ENCODE results near the gene KCTD2. TPM values are rescaled to one million over a fixed set of nuclear protein-coding genes. Genes with fewer than 3 reads are reported as not detected.
A peak's percentile ranks its signal among the peaks of the same experiment; 100 is the strongest.

KCTD2 gene
- total RNA-seq, 1 donor from 2014 or later = 19.8 TPM

DNA sequence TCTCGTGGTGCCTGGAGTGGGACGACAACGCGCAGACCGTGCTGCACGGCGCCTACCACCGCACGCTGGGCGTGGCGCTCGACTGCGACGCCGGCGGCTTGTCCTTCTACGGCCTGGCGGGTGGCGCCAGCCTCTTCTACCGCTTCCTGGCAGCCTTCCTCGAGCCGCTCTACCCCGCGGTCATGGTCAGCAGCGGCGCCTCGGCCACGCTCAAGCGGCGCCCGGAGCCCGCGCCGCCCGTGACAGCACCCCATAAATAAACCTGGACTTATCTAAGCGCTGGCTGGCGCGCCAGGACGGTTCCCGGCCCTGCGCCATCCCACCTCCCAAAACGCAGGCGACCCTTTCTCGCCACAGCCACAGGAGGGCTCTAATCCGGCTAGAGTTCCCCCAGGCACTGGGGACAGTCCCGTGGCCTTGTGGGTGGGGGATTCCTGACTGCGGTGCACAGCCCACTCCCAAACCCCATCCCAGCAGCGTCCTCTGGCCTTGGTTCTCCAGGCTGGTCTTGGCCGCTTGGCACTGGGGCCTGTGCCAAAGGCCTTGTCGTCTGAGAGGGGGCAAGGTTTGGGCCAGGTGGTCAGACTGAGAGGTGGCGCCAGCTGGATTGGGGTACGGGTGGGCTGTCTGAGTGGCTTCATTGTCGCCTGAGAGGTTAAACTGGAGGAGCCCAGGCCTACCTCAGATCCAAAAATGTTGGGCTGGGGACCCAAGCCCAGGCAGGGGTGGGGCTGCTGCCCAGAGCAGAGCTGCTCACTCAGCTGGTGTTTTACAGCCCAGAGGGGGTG is 30.7 kb downstream of the KCTD2 start:
- DNase-seq = peak; percentile 66

DNA sequence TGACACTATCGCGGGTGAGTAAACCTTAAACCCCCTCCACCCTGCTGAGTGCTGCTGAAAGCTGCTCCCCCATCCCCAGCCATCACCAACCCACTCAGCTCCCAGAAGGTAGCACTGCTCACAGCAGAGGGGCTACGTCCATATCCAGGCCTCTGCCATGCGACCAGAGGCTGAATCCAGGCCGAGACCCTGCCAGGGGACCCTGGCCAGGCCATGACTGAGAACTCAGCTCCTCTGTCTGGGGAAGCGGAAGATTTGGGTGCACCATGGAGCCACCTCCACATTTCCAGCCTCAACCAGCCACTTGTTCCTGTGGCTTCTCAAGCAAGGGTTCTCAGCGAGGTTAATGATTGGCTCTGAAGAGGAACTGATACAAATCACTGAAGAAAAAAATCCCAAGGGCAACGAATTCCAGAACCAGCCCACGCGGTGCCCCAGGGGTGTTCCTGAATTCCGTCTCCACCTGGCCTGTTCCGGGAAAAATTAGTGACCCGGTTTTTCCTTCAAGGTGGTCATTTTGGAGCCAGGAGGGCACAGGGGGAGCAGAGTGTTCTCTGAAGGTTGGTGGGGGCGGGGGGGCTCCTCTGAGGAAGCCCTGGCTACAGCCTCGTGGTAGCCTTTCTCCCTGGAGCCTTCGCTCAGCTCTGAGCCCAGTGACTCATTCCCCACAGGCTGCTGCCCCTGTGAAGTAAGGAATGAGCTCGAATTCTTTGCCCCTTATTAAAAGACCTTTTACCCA is 31.4 kb downstream of the KCTD2 start:
- no peak for DNase-seq

DNA sequence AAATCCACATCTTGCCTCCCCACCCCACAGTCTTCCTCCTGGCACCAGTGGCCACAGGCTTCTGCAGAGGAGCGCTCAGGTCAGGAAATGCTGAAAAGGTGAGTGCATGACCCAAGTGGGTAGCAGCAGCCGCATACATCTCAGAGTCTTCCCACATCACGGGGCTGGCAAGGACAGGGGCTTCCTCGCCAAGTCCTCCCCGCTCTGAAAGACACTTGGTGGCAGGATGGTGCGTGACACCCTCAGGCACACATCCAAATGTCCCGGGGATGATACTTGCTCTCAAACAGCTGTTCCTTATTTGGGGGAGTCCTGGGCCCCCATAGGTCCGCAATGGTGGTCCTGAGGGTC is 32.0 kb downstream of the KCTD2 start:
- no peak for DNase-seq

DNA sequence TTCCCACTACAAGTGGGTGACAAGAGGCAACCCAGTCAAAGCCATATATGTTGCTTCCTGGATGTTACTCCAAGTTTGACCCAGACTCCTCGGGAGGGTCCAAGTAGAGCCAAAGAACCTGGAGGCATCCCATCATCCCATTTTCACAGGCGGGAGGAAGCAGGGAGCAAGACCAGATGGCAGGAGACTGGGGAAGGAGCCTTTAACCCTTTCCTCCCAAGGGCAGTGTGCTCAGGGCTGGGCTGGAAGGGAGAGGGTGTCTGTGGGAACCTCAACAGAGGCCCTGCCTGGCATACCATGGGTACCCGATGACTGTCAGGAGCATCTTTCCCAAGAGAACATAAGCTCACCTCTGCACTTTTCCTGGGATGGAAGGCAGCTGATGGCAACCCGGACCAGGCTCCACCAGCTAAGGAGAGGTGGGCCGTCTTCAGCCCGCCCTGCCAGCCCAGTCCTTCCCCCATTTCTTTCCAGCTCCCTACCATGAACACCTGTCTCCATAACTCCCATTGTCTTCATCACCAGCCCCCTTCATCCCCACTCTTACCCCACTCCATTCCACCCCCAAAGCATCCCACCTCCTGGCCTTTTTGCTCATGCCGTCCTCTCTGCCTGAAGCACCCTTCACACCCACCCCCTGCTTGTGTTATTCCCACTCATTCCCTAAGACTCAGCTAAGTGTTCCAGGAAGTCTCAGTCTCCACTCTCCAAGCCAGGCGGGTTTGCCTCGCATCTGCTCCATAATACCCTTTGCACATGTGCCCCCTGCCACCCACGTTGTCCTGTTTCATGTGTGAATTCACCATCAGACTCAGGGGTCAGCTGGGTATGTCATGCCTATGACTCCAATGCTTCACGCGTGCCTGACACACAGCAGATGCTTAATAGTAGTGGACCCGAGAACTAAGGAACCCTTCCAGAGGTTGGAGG is 34.9 kb downstream of the KCTD2 start:
- no peak for DNase-seq

- DNase-seq = no peak
These were observed 35.7 kb downstream of the KCTD2 start for GRCh38 chr17:75082683-75083082.

DNA sequence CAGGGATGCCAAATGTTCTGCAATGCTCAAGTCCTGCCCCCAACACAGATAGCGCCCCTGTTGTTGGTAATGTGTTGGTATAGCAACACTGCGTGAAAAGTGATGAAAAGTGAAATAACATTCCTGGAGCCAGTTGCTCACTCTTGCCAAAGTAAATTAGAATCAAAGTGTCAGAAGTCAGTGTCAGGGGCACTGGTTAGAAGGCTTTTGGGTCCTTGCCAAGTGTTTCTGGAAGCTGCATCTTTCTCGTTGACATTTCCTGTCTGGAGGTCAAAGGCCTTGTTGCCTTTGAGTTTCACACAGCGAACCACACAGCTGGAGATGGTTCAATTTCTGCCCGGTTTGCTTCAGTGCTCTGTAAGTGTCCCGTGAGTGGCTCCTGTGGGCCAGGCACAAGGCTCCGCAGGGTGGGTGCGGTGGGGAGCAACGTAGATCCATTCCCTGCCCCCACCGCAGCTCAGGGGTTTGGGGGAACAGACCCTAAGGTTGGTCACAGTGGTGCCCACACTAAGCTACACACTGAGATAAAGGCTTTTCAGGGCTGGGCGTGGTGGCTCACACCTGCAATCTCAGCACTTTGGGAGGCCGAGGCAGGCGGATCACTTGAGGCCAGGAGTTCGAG is 37.1 kb downstream of the KCTD2 start:
- DNase-seq = peak; percentile 18

DNA sequence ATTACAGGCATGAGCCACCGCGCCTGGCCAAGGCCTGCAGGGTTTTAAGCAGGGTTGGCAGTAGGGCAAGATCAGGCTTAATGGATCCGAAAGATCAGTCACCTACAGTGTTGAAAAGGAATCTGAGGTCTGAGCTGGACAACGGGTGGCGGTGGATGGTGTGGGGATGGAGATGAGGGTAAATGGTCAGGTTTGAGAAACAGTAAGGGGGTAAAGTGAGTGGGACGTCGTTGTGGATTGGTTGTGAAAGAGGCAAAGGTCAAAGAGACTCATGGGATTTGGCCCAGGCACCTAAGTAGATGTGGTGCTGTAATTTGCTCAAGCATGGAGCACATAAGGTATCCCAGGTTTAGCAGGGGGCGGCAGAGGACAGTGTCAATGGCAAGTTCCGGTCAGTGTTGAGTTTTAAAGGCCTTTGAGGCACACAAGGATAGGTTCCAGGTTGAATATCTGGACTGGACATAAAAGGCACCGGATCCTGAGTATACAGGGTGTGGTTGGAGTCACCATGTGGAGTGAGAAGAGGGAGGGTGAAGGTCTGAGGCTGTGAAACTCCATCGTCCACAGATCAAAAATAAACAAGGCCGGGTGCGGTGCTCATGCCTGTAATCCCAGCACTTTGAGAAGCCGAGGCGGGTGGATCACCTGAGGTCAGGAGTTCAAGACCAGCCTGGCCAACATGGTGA is 39.6 kb downstream of the KCTD2 start:
- DNase-seq = no peak

DNA sequence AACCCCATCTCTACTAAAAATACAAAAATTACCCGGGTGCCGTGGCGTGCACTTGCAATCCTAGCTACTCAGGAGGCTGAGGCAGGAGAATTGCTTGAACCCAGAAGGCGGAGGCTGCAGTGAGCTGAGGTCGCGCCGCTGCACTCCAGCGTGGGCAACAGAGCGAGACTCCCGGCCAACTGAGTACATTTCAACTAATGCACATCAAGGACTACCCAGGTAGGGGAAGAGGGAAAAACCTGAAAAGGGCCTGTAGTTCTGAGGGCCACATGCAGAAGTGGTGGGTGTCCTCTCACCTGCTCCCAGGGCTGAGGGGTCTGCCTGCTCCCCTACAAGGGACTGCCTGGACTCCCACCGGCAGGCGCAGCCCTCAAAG is 40.1 kb downstream of the KCTD2 start:
- DNase-seq = no peak

DNA sequence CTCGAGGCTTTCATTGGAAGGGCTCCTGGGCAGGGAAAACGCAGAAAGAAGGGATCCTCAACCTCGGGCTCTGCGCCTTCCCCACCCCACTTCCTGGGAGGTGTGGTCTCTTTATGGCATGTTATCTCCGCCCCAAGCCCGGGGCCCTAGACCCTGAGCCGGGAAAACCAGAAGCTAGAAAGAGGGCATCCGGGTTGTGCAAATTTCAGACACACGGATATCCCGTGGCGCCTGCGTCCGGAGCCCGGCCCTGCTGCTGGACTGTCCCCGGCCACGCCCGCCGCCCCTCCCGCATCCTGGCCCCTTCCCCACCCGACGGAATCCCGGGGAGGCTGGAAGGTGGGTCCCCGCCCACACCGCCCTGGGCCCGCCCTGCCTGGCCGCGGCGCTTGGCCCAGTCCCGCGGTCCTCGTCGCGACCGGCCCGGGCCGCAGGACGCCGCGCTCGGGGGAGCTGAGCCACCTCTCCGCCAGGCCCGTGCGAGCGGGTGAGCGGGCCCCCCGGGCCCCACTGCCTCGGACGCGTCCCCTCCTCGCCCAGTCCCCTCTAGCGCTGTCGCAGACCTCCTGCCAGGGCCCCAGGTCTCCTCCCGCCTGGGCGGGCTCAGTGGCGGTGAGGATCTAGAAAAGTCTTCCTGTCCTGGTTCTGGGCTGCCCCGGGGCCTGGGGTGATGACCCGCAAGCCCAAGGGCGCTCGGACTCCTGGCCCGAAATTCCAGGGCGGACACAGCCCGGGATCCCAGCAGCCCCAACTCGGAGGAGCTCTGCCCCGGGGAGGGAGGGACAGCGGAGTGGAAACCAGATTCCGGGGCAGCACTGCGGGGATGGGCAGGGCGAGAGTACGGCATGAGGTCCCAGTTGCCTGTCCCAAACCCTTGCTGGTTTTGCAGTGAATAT is 40.8 kb downstream of the KCTD2 start, which contains the start of gene SLC16A5:
Gene SLC16A5, plus strand, starts transcription at position 397 of the 896 bp plus-strand sequence. CDS start 5,683 bp downstream, outside the sequence.
- DNase-seq = peak; percentile 86

- no peak for DNase-seq
These were observed 41.7 kb downstream of the KCTD2 start for GRCh38 chr17:75088465-75089417.

GRCh38 chr17:75090871-75091854 is 44.1 kb downstream of the KCTD2 start:
- no peak for DNase-seq

GRCh38 chr17:75091855-75092327 is 44.9 kb downstream of the KCTD2 start:
- no peak for DNase-seq

DNA sequence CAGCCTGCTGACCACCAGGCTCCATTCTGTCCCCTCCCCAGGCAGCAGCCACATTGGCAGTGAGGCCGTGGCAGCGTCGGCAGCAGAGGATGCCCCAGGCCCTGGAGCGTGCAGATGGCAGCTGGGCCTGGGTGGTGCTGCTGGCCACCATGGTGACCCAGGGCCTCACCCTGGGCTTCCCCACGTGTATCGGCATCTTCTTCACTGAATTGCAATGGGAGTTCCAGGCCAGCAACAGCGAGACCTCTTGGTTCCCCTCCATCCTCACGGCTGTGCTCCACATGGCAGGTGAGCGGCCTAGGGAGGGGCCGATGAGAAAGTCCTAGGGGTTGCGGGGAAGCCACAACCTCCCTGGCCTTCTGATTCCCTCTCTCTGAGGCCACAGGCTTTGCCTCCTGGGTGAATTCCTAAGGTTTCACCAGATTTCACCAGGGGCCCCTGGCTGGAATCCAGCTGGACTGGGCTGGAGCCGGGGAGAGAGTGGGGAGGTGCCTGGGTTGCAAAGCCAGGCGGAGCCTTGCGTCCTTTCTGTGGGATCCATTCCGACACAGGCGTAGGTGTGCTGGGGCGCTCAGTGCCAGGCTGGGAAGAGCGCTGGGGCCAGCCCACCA is 46.6 kb downstream of the KCTD2 start:
- no peak for DNase-seq

DNA sequence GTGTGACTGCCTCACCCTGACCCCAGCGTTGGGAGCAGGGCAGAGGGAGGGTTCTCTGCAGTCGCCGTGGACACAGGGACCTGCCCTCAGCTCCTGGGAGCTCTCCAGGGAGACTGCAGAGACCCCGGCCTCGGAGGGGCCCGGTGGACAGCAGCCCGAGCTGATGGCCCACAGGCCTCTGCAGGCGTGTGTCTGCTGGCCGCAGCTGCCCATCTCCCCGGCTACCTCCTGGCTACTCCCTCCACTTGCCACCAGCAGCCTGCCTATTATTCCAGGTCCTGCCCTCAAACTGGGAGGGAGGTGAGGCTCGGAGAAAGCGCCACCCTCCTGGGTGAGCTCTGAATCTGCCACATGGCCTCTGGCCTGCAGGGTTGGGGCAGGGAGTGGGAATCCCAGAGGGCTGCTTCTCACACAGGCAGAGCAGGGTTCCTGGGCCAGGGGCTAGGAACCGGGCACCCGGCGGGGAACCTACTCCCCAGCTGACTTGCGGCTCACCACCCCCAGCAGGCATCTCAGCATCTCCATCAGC is 47.9 kb downstream of the KCTD2 start:
- no peak for DNase-seq

GRCh38 chr17:75096082-75096625 is 49.1 kb downstream of the KCTD2 start:
- DNase-seq = peak; percentile 75

DNA sequence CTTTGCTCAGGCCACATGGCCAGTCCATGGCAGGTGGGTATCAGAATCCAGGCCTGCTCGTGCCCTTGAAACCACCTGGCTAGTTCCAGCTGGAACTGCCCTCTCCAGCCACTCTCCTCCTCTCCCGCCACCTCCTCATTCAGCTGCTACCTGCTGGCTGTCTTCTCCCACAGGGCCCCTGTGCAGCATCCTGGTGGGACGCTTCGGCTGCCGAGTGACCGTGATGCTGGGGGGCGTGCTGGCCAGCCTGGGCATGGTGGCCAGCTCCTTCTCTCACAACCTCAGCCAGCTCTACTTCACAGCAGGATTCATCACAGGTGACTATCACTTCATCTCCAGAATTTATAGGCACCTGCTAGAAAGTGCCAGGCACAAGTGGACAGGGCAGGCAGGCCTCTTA is 50.8 kb downstream of the KCTD2 start:
- DNase-seq = no peak

DNA sequence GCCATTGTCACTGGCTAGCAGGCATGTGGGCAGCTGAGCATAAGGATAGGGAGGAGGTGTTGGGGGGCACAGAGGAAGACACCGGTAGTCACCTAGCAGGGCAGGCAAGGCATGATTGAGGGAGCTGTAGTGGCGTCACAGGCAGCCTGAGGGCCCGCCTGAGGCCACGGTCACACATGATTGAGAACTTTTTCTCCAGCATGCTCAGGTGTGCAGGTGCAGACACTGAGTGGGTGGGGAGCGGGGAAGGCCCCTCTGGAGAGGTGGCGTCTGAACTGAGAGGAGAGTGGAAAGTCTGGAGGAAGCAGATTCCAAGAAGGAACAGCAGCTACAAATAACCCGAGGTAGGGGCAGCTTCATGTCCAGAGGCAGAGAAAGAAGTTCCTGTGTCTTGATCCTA is 51.8 kb downstream of the KCTD2 start:
- DNase-seq = no peak
